Rectal smooth muscle tissue (tissue), 1 donor: ENCODE results near the gene PRKRA.
"Not testable (repeated sequence)": the region's sequence is repeated elsewhere in the genome, so short reads cannot be mapped to it uniquely, and the experiment has no call there.

Experiments used
- H3K27ac ChIP-seq: one replicate; pipeline ENCODE4 v1.7.0; 2013; ENCODE audit warnings: low read depth, low read length, inconsistent platforms
- H3K27me3 ChIP-seq: one replicate; pipeline ENCODE4 v1.7.0; 2013; ENCODE audit warnings: low read length; ENCODE audit not compliant: control insufficient read depth, insufficient read depth
- H3K36me3 ChIP-seq: one replicate; pipeline ENCODE4 v1.7.0; 2013; ENCODE audit warnings: low read length; ENCODE audit not compliant: control insufficient read depth, insufficient read depth
- H3K4me1 ChIP-seq: one replicate; pipeline ENCODE4 v1.7.0; 2013; ENCODE audit warnings: low read length; ENCODE audit not compliant: control insufficient read depth, insufficient read depth
- H3K4me3 ChIP-seq: one replicate; pipeline ENCODE4 v1.7.0; 2013; ENCODE audit warnings: low read length
- H3K9ac ChIP-seq: one replicate; pipeline ENCODE4 v1.7.0; 2013; ENCODE audit warnings: low read length

PRKRA gene

GRCh38 chr2:178420463-178420999 is 30.4 kb downstream of the PRKRA start:
- Histone ChIP-seq H3K27ac (no peak overlapping the region), H3K36me3 (no peaks in the 10 kb centered on the region), H3K4me1 (no peaks in the 10 kb centered on the region), H3K9ac (no peak overlapping the region), H3K27me3 (no peaks in the 10 kb centered on the region), H3K4me3 (no peak overlapping the region)

GRCh38 chr2:178419123-178419522 is 31.9 kb downstream of the PRKRA start:
- H3K9ac ChIP-seq = no peak overlapping the region
- H3K36me3 ChIP-seq = no peaks in the 10 kb centered on the region
- H3K27me3 ChIP-seq = no peaks in the 10 kb centered on the region
- no peak overlapping the region for H3K4me3 ChIP-seq
- no peak overlapping the region for H3K27ac ChIP-seq
- H3K4me1 ChIP-seq = no peaks in the 10 kb centered on the region

- H3K36me3 ChIP-seq = no peaks in the 10 kb centered on the region
- no peak overlapping the region for H3K27ac ChIP-seq
- H3K9ac ChIP-seq = no peak overlapping the region
- no peaks in the 10 kb centered on the region for H3K4me1 ChIP-seq
- H3K27me3 ChIP-seq = no peaks in the 10 kb centered on the region
- no peak overlapping the region for H3K4me3 ChIP-seq
These were observed 32.5 kb downstream of the PRKRA start for GRCh38 chr2:178418426-178418825.

GRCh38 chr2:178417916-178418315 is 33.1 kb downstream of the PRKRA start:
- Histone ChIP-seq H3K9ac (no peak overlapping the region), H3K27me3 (no peaks in the 10 kb centered on the region), H3K27ac (no peak overlapping the region), H3K4me3 (no peak overlapping the region), H3K4me1 (no peaks in the 10 kb centered on the region), H3K36me3 (no peaks in the 10 kb centered on the region)

DNA sequence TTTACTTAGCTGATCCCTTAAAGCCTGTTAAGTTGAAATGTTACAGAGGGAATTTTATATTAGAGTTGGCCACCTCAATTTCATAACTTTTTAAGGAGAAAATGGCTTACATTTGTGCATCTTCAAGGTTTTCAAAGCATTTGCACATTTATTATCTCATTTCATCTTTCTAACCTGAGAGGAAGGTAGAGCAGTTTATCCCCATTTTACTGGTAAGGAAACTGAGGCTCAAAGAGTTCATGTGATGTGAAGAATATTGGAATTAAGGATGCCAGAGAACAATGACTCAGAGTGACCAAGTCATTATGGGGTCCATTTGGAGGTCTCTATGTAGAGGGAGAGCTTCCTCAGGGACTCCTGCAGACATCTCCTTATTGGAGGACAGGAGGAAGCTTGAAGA is 35.0 kb downstream of the PRKRA start:
- Histone ChIP-seq H3K27me3 (no peaks in the 10 kb centered on the region), H3K4me1 (no peaks in the 10 kb centered on the region), H3K27ac (no peak overlapping the region), H3K9ac (no peak overlapping the region), H3K36me3 (no peaks in the 10 kb centered on the region), H3K4me3 (no peak overlapping the region)

- Histone ChIP-seq H3K9ac (no peak overlapping the region), H3K4me3 (peak overlapping the region; percentile 72)
These were observed 36.4 kb downstream of the PRKRA start for GRCh38 chr2:178414266-178415247.

DNA sequence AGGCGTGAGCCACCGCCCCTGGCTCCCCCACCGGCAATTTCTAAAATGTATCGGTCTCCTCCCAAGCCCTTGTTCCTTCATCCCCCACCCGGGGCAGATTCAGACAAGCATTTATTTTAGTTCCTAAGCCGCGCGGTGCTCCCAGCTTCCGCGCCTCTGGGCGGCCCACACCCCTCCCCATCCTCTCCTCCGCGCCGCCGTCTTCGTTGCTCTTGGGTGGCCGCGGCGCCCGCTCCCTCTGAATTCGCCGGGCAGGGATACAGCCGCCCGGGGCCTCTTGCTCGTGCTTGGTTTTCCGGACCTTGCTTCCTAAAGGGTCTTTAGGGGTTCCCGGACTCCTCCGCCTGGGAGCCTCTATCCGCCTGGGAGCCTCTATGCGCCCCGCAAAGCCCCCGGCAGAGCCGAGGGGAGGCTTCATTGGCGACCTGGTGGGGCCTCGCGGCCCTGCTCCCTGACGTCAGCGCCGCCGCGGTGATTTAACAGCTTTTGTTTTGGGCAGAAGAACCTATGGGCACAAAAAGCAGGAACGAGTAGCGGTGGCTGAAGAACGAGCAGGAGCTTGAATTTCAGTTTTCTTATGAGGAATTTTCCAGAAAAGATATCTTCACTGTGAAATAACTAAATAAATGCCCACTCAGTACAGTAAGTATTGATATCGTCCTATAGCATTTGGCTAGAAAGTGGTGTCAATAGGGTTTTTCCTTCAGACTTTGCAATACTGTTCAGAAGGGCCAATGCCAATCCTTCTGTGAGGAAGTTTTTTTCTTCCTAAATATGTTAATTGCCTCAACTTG is 37.3 kb downstream of the PRKRA start:
- H3K4me1 ChIP-seq = no peaks in the 10 kb centered on the region
- H3K27ac ChIP-seq = peak overlapping the region; percentile 91

More at GRCh38 chr2:178414266-178415247, 36.4 kb downstream of the PRKRA start:
- Histone ChIP-seq H3K36me3 (no peaks in the 10 kb centered on the region), H3K4me1 (no peaks in the 10 kb centered on the region), H3K27me3 (no peaks in the 10 kb centered on the region), H3K27ac (peak overlapping the region; percentile 91)

DNA sequence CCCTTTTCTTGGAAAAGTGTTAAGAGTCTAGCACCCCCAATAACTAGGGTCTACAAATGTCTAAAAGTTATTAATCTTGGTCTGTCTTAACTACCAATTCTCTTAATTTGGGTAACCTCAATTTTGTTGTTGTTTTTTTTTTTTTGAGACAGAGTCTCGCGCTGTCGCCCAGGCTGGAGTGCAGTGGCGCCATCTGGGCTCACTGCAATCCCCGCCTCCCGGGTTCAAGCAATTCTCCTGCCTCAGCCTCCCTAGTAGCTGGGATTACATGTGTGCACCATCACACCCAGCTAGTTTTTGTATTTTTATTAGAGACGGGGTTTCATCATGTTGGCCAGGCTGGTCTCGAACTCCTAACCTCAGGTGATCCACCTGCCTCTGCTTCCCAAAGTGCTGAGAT is 38.5 kb downstream of the PRKRA start:
- H3K27me3 ChIP-seq, H3K4me3 ChIP-seq, H3K36me3 ChIP-seq, H3K27ac ChIP-seq, H3K4me1 ChIP-seq, H3K9ac ChIP-seq: not testable (repeated sequence)

More for the DNA sequence above, 37.3 kb downstream of the PRKRA start:
- Histone ChIP-seq H3K9ac (peak overlapping the region; percentile 34), H3K36me3 (no peaks in the 10 kb centered on the region), H3K4me3 (peak overlapping the region; percentile 72), H3K27me3 (no peaks in the 10 kb centered on the region)

GRCh38 chr2:178412047-178412446 is 38.9 kb downstream of the PRKRA start:
- Histone ChIP-seq H3K9ac (no peak overlapping the region), H3K27ac (no peak overlapping the region), H3K4me1 (no peaks in the 10 kb centered on the region), H3K27me3 (no peaks in the 10 kb centered on the region), H3K4me3 (no peak overlapping the region), H3K36me3 (no peaks in the 10 kb centered on the region)

DNA sequence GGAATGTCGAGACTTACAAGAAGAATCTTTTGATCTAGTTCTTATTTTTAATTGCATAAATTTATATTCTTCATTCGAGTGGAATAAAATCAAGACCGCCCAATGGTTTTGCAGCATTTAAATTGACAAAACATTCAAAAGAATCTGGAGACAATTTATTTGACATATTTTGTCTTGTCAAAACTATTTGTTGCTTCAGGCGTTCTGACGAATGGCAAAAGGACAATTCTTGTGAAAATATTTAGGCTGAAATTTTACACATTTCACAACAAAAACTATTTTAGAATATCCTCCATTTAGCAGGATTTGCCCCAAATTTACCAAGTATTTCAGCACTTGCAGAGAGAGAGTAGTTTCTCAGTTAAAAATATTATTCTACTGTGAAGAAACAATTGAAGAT is 41.7 kb downstream of the PRKRA start:
- Histone ChIP-seq H3K36me3 (no peaks in the 10 kb centered on the region), H3K27me3 (no peaks in the 10 kb centered on the region), H3K4me3 (no peak overlapping the region), H3K27ac (no peak overlapping the region), H3K9ac (no peak overlapping the region), H3K4me1 (no peaks in the 10 kb centered on the region)

DNA sequence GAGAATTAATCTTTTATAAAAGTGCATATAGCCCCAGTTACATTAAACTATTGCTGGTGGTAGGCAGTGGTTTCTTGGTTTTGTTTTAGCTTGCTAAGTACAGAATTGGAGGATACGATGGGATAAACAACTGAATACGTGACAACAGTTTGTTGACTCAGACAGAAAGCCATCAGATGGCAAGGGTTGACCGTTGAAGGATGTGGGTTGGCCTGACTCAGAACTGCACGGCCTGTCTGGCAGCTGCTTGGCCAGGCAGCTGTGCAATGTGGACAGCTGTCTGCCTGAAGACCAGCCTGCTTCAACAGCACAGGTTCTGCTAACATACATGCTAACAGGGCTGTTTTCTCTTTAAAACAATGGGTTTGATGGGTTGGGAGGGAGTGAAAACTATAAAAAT is 46.6 kb downstream of the PRKRA start:
- Histone ChIP-seq H3K27me3 (no peaks in the 10 kb centered on the region), H3K27ac (no peak overlapping the region), H3K4me3 (no peak overlapping the region), H3K36me3 (no peaks in the 10 kb centered on the region), H3K9ac (no peak overlapping the region), H3K4me1 (no peaks in the 10 kb centered on the region)

- Histone ChIP-seq H3K4me3 (no peak overlapping the region), H3K27ac (no peak overlapping the region)
These were observed 47.2 kb downstream of the PRKRA start for GRCh38 chr2:178403671-178404306.

More at GRCh38 chr2:178403671-178404306, 47.2 kb downstream of the PRKRA start:
- H3K9ac ChIP-seq = no peak overlapping the region
- no peaks in the 10 kb centered on the region for H3K27me3 ChIP-seq
- no peaks in the 10 kb centered on the region for H3K4me1 ChIP-seq
- H3K36me3 ChIP-seq = no peaks in the 10 kb centered on the region
